ENCODE data around the gene LRRK1. TPM values are rescaled to one million over a fixed set of nuclear protein-coding genes. Genes with fewer than 3 reads are reported as not detected.
A peak's percentile ranks its signal among the peaks of the same experiment; 100 is the strongest.

LRRK1 gene
- polyA plus RNA-seq, 1 donor, result 3.0 TPM

GRCh38 chr15:101043011-101043410 lies 123.9 kb downstream of the LRRK1 start:
- DNase-seq, result no peak

GRCh38 chr15:101043911-101044624 lies 124.9 kb downstream of the LRRK1 start:
- DNase-seq, result no peak

- DNase-seq, result no peak
Measured at GRCh38 chr15:101044625-101045235, 125.6 kb downstream of the LRRK1 start.

GRCh38 chr15:101045236-101045646 lies 126.1 kb downstream of the LRRK1 start:
- peak; percentile 84 for DNase-seq

GRCh38 chr15:101045835-101046691 lies 126.9 kb downstream of the LRRK1 start:
- no peak for DNase-seq

GRCh38 chr15:101046826-101047225 lies 127.7 kb downstream of the LRRK1 start:
- no peak for DNase-seq

GRCh38 chr15:101047301-101047781 lies 128.2 kb downstream of the LRRK1 start:
- no peak for DNase-seq

GRCh38 chr15:101048176-101048575 lies 129.0 kb downstream of the LRRK1 start:
- no peak for DNase-seq

GRCh38 chr15:101048581-101049030 lies 129.4 kb downstream of the LRRK1 start:
- DNase-seq, result no peak

- DNase-seq, result no peak
Measured at GRCh38 chr15:101049282-101049681, 130.1 kb downstream of the LRRK1 start.

- no peak for DNase-seq
Measured at GRCh38 chr15:101049856-101050622, 130.9 kb downstream of the LRRK1 start.

- DNase-seq, result no peak
Measured at GRCh38 chr15:101050623-101051290, 131.6 kb downstream of the LRRK1 start.

- DNase-seq, result no peak
Measured at GRCh38 chr15:101051291-101052030, 132.3 kb downstream of the LRRK1 start.

- no peak for DNase-seq
Measured at GRCh38 chr15:101052031-101052620, 133.0 kb downstream of the LRRK1 start.

GRCh38 chr15:101052681-101053121 lies 133.5 kb downstream of the LRRK1 start:
- no peak for DNase-seq

- no peak for DNase-seq
Measured at GRCh38 chr15:101053261-101053660, 134.1 kb downstream of the LRRK1 start.

- DNase-seq, result no peak
Measured at GRCh38 chr15:101054116-101054515, 135.0 kb downstream of the LRRK1 start.

- no peak for DNase-seq
Measured at GRCh38 chr15:101054991-101055390, 135.8 kb downstream of the LRRK1 start.

GRCh38 chr15:101055411-101055810 lies 136.3 kb downstream of the LRRK1 start:
- no peak for DNase-seq
